Breast epithelium (tissue), 4 donors: Measurements from ENCODE around the gene RXFP3. TPM values are rescaled to one million over a fixed set of nuclear protein-coding genes. Genes with fewer than 3 reads are reported as not detected.

Source experiments
- DNase-seq, 2 donors: peaks; one replicate each; pipeline ENCODE4 v3.0.0-alpha.2; 2019; ENCODE audit warnings: low spot score in 2 of 2
- H3K27ac ChIP-seq, 2 donors: fragments of 200-600 bp; sonication (generic) in 1 of 2; one replicate each; pipeline ENCODE4 v1.5.1; 2016 to 2019; ENCODE audit warnings: mild to moderate bottlenecking in 1 of 2
- H3K27me3 ChIP-seq, 2 donors: fragments of 200-600 bp; sonication (generic) in 1 of 2; one replicate each; pipeline versions ENCODE4 v1.5.1 to v1.6.0; 2017 to 2019; ENCODE audit warnings: control low read depth in 1 of 2, mild to moderate bottlenecking in 1 of 2
- H3K36me3 ChIP-seq: fragments of 200-600 bp; one replicate; pipeline ENCODE4 v1.5.1; 2019
- H3K4me1 ChIP-seq, 2 donors: fragments of 200-600 bp; sonication (generic); one replicate each; pipeline ENCODE4 v1.5.1; 2016 to 2019; ENCODE audit warnings: control low read depth in 1 of 2
- H3K4me3 ChIP-seq, 3 donors: fragments of 200-600 bp; sonication (generic); 1 replicate in 2 of 3; 2 replicates in 1 of 3; pipeline ENCODE4 v1.5.1; 2016 to 2019; ENCODE audit warnings: mild to moderate bottlenecking in 3 of 3, moderate library complexity in 2 of 3
- H3K9me3 ChIP-seq, 2 donors: fragments of 200-600 bp; sonication (generic) in 1 of 2; one replicate each; pipeline ENCODE4 v1.5.1; 2016 to 2019; ENCODE audit warnings: control low read depth in 1 of 2
- POLR2A ChIP-seq: fragments of 450-650 bp; IDR thresholded peaks from one replicate; pipeline ENCODE4 v1.6.1; 2016; ENCODE audit warnings: antibody characterized with exemption, mild to moderate bottlenecking, moderate library complexity
- POLR2AphosphoS5 ChIP-seq, 3 donors: sonication (generic); formaldehyde crosslinking; IDR thresholded peaks; one replicate each; pipeline ENCODE4 v1.6.1; 2017; ENCODE audit warnings: antibody characterized with exemption in 3 of 3
- intact Hi-C: fragments of 100-400 bp; cut with DNase I; formaldehyde crosslinking; loops from one replicate; pipeline ENCODE4 v1.15.1; 2023; ENCODE audit warnings: low total_unique reads
- total RNA-seq, 3 donors: library from RNA; depleted of rRNA; stranded (reverse); fragments of >200 nt; gene quantifications; one replicate each; pipeline ENCODE4 v1.1.0, GENCODE V29; 2016
- TF ChIP-seq, protein P1 (sequence below), 3 donors: fragments of 450-650 bp; IDR thresholded peaks; one replicate each; pipeline ENCODE4 v1.5.1; 2016 to 2017; ENCODE audit warnings: antibody characterized with exemption in 3 of 3, mild to moderate bottlenecking in 3 of 3, moderate library complexity in 3 of 3

RXFP3 gene
- total RNA-seq: not detected

DNA sequence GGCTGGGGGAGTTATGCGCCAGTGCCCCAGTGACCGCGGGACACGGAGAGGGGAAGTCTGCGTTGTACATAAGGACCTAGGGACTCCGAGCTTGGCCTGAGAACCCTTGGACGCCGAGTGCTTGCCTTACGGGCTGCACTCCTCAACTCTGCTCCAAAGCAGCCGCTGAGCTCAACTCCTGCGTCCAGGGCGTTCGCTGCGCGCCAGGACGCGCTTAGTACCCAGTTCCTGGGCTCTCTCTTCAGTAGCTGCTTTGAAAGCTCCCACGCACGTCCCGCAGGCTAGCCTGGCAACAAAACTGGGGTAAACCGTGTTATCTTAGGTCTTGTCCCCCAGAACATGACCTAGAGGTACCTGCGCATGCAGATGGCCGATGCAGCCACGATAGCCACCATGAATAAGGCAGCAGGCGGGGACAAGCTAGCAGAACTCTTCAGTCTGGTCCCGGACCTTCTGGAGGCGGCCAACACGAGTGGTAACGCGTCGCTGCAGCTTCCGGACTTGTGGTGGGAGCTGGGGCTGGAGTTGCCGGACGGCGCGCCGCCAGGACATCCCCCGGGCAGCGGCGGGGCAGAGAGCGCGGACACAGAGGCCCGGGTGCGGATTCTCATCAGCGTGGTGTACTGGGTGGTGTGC lies at the start of gene RXFP3:
Gene RXFP3, plus strand, starts transcription at position 6 of the 636 bp plus-strand sequence. Its CDS starts 355 bp downstream, at position 361.
- intact Hi-C loops: no loop called here
- Histone ChIP-seq H3K27me3 (peaks cover 8 to 41% of the 10 kb centered on the region in 2 donors), H3K36me3 (no peaks in the 10 kb centered on the region), H3K4me3 (peak within 1 kb of the TSS; percentile 20 to 64 (median 34)), H3K4me1 (peaks cover 0 to 4% of the 10 kb centered on the region in 2 donors), H3K9me3 (no peaks in the 10 kb centered on the region), H3K27ac (no peak within 1 kb of the TSS)
- no peak for DNase-seq
- TF ChIP-seq, protein P1, sequence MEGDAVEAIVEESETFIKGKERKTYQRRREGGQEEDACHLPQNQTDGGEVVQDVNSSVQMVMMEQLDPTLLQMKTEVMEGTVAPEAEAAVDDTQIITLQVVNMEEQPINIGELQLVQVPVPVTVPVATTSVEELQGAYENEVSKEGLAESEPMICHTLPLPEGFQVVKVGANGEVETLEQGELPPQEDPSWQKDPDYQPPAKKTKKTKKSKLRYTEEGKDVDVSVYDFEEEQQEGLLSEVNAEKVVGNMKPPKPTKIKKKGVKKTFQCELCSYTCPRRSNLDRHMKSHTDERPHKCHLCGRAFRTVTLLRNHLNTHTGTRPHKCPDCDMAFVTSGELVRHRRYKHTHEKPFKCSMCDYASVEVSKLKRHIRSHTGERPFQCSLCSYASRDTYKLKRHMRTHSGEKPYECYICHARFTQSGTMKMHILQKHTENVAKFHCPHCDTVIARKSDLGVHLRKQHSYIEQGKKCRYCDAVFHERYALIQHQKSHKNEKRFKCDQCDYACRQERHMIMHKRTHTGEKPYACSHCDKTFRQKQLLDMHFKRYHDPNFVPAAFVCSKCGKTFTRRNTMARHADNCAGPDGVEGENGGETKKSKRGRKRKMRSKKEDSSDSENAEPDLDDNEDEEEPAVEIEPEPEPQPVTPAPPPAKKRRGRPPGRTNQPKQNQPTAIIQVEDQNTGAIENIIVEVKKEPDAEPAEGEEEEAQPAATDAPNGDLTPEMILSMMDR (IDR thresholded peaks at IDR 0.05): no peak
- no peak for TF ChIP-seq POLR2A
- no peak for TF ChIP-seq POLR2AphosphoS5 (IDR thresholded peaks at IDR 0.05)

- no peaks in the 10 kb centered on the region for H3K36me3 ChIP-seq
- H3K4me3 ChIP-seq: peak overlapping the region in 1 of 3 donors; percentile 48
- TF ChIP-seq POLR2A (no peak), POLR2AphosphoS5 (IDR thresholded peaks at IDR 0.05) (no peak)
- TF ChIP-seq, protein P1 (IDR thresholded peaks at IDR 0.05): no peak
- H3K4me1 ChIP-seq: no peaks in the 10 kb centered on the region
- H3K27me3 ChIP-seq: no peaks in the 10 kb centered on the region
- no peaks in the 10 kb centered on the region for H3K9me3 ChIP-seq
- intact Hi-C loops: no loop called here
- no peak for DNase-seq
- H3K27ac ChIP-seq: peak overlapping the region in 1 of 2 donors; percentile 58
Measured at GRCh38 chr5:33887268-33887667, 48.9 kb upstream of the RXFP3 start.

GRCh38 chr5:33888587-33888986 lies 47.6 kb upstream of the RXFP3 start:
- no peaks in the 10 kb centered on the region for H3K36me3 ChIP-seq
- TF ChIP-seq, protein P1 (IDR thresholded peaks at IDR 0.05): no peak
- TF ChIP-seq POLR2AphosphoS5 (IDR thresholded peaks at IDR 0.05): peak in 1 of 3 donors; percentile 24
- no peak for DNase-seq
- no peaks in the 10 kb centered on the region for H3K27me3 ChIP-seq
- no peaks in the 10 kb centered on the region for H3K4me1 ChIP-seq
- peak overlapping the region; percentile 23 to 84 for H3K27ac ChIP-seq
- no peaks in the 10 kb centered on the region for H3K9me3 ChIP-seq
- intact Hi-C loops: no loop called here
- H3K4me3 ChIP-seq: peak overlapping the region in 1 of 3 donors; percentile 75

GRCh38 chr5:33890131-33891032 lies 45.8 kb upstream of the RXFP3 start:
- no peaks in the 10 kb centered on the region for H3K27me3 ChIP-seq
- DNase-seq: no peak
- no peak for TF ChIP-seq POLR2AphosphoS5 (IDR thresholded peaks at IDR 0.05)
- no peak for TF ChIP-seq POLR2A
- TF ChIP-seq, protein P1 (IDR thresholded peaks at IDR 0.05): no peak
- H3K9me3 ChIP-seq: no peaks in the 10 kb centered on the region
- peak overlapping the region; percentile 47 to 75 (median 52) for H3K4me3 ChIP-seq
- intact Hi-C loops: no loop called here
- H3K36me3 ChIP-seq: no peaks in the 10 kb centered on the region
- peak overlapping the region in 1 of 2 donors; percentile 84 for H3K27ac ChIP-seq
- no peaks in the 10 kb centered on the region for H3K4me1 ChIP-seq

GRCh38 chr5:33891446-33891787 lies 44.8 kb upstream of the RXFP3 start:
- no peaks in the 10 kb centered on the region for H3K27me3 ChIP-seq
- H3K27ac ChIP-seq: peak overlapping the region; percentile 52 to 84
- TF ChIP-seq POLR2A: no peak
- TF ChIP-seq, protein P1 (IDR thresholded peaks at IDR 0.05): no peak
- TF ChIP-seq POLR2AphosphoS5 (IDR thresholded peaks at IDR 0.05): no peak
- H3K36me3 ChIP-seq: no peaks in the 10 kb centered on the region
- peak overlapping the region; percentile 47 to 75 (median 52) for H3K4me3 ChIP-seq
- intact Hi-C loops: no loop called here
- H3K4me1 ChIP-seq: no peaks in the 10 kb centered on the region
- H3K9me3 ChIP-seq: no peaks in the 10 kb centered on the region
- no peak for DNase-seq
